Body of pancreas (tissue), 4 donors: ENCODE data around the gene CLMN. TPM values are rescaled to one million over a fixed set of nuclear protein-coding genes. Genes with fewer than 3 reads are reported as not detected.

ENCODE experiments used
- ATAC-seq: fragments of 150-250 bp; one replicate; pipeline ENCODE4 v1.9.1; 2016
- DNase-seq, 4 donors: peaks; one replicate each; pipeline ENCODE4 v3.0.0-alpha.2; 2019
- H3K27ac ChIP-seq, 4 donors: fragments of 200-600 bp; sonication (generic); 1 replicate in 3 of 4; 2 replicates in 1 of 4; pipeline versions ENCODE4 v1.5.1 to v1.6.1; 2016 to 2019; ENCODE audit warnings: mild to moderate bottlenecking in 1 of 4, mixed read lengths in 1 of 4, moderate library complexity in 1 of 4
- H3K27me3 ChIP-seq, 2 donors: fragments of 200-600 bp; sonication (generic); one replicate each; pipeline ENCODE4 v1.6.0; 2016; ENCODE audit warnings: mild to moderate bottlenecking in 1 of 2
- H3K36me3 ChIP-seq, 2 donors: fragments of 200-600 bp; sonication (generic); replicated peaks in 1 of 2; 2 replicates each; pipeline ENCODE4 v1.5.1; 2016; ENCODE audit warnings: low read depth in 2 of 2; ENCODE audit not compliant: insufficient read depth in 1 of 2
- H3K4me1 ChIP-seq: fragments of 200-600 bp; sonication (generic); one replicate; pipeline ENCODE4 v1.6.0; 2016
- H3K4me3 ChIP-seq, 2 donors: fragments of 200-600 bp; sonication (generic); 1 replicate in 1 of 2; 2 replicates in 1 of 2; pipeline ENCODE4 v1.5.1; 2016 to 2019
- H3K9me3 ChIP-seq, 3 donors: fragments of 200-600 bp; sonication (generic); 1 replicate in 2 of 3; 2 replicates in 1 of 3; pipeline ENCODE4 v1.5.1; 2016
- CTCF ChIP-seq, 7 experiments: fragments of 450-650 bp in 4 of 7; fragments of 200-600 bp in 3 of 7; sonication (generic) in 3 of 7; IDR thresholded peaks; one replicate each; pipeline ENCODE4 v1.5.1; 2016 to 2019; ENCODE audit warnings: antibody characterized with exemption in 7 of 7
- POLR2A ChIP-seq, 3 donors: fragments of 450-650 bp; IDR thresholded peaks; one replicate each; pipeline ENCODE4 v1.6.1; 2016; ENCODE audit warnings: antibody characterized with exemption in 3 of 3, mild to moderate bottlenecking in 2 of 3
- WGBS, 2 donors: methylation state at CpG; one replicate each; pipeline ENCODE4 v1.1.5; 2017; 5-methylcytosine and 5-hydroxymethylcytosine counted together
- intact Hi-C: fragments of 100-400 bp; cut with DNase I; formaldehyde crosslinking; loops from one replicate; pipeline ENCODE4 v1.15.1; 2023
- total RNA-seq, 2 donors: library from RNA; depleted of rRNA; stranded (reverse); fragments of >200 nt; gene quantifications; one replicate each; pipeline ENCODE4 v1.1.0, GENCODE V29; 2016

Gene CLMN
- total RNA-seq, 2 donors from 2014 or later: 53.7 to 54.7 TPM

DNA sequence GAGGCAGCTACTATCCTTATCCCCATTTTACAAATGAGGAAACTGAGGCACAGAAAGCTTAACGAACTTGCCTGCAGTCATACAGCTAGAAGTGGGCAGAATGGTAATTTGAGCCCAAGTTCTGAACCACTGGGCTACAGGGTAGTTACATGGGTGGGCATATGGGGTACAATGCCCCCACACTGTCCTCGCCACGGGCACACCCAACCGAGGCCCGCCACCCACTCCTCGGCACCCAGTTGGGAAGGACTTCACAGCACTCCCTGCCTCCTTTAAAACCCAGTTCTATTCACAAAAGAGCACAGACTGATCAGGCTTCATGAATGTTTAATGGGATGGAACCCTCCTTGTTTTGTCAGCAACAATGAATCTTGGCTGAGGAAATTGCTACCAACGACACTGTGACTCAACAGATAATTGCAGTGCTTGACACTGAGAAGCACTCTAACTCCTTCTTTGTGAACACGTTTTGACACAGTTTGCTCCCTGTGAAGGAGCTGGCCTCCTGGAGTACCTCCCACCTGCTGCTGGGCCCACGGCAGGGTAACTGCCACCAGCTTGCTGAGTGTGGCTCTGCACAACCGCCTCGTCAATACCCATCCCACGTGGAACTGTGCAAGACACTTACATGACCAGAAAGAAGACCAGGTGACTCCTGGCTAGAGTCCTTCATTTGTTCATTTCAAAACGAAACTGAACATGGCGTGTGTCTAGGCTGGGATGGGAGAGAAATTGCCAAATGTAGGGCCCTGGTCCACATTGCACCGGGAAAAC lies 63.5 kb downstream of the CLMN start:
- intact Hi-C loops: no loop called here
- ATAC-seq: no peak
- TF ChIP-seq POLR2A (IDR thresholded peaks at IDR 0.05) (no peak), CTCF (IDR thresholded peaks at IDR 0.05) (no peak)
- Histone ChIP-seq H3K27ac (peak overlapping the region in 1 of 4 donors; percentile 20), H3K9me3 (no peaks in the 10 kb centered on the region), H3K4me1 (peaks cover 74% of the 10 kb centered on the region), H3K27me3 (no peaks in the 10 kb centered on the region), H3K4me3 (no peak overlapping the region), H3K36me3 (no peaks in the 10 kb centered on the region)
- 79 to 80% methylated on average over 15 of the region's 15 CpGs for WGBS, 2 donors
- DNase-seq: no peak

GRCh38 chr14:95255487-95255886 lies 64.2 kb downstream of the CLMN start:
- H3K36me3 ChIP-seq: no peaks in the 10 kb centered on the region
- H3K4me1 ChIP-seq: peaks cover 73% of the 10 kb centered on the region
- peak; percentile 59 to 81 (median 75) for DNase-seq
- 29 to 52% methylated on average over 6 of the region's 6 CpGs for WGBS, 2 donors
- peak; percentile 60 for ATAC-seq
- no peaks in the 10 kb centered on the region for H3K27me3 ChIP-seq
- H3K9me3 ChIP-seq: no peaks in the 10 kb centered on the region
- H3K4me3 ChIP-seq: no peak overlapping the region
- TF ChIP-seq POLR2A (IDR thresholded peaks at IDR 0.05) (no peak), CTCF (IDR thresholded peaks at IDR 0.05) (no peak)
- peak overlapping the region in 2 of 4 donors; percentile 26 to 37 for H3K27ac ChIP-seq
- intact Hi-C loops: no loop called here

DNA sequence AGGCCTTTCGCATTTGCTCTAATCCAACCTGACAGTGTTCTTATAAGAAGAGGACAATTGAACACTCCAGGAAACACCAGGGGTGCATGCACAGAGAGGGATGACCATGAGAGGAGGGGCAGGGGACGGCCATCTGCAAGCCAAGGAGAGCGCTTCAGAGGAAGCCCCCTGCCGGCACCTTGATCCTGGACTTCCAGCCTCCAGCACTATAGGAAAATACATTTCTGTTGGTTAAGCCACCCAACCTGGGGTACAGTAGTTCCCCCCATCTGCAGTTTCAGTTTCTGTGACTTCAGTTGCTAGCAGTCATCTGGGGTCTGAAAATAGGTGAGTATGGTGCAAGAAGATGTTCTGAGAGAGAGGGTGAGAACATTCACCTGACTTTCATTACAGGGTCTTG lies 64.7 kb downstream of the CLMN start:
- TF ChIP-seq CTCF (IDR thresholded peaks at IDR 0.05): no peak
- no peak for TF ChIP-seq POLR2A (IDR thresholded peaks at IDR 0.05)
- intact Hi-C loops: no loop called here
- Histone ChIP-seq H3K4me3 (no peak overlapping the region), H3K27me3 (no peaks in the 10 kb centered on the region), H3K36me3 (no peaks in the 10 kb centered on the region), H3K9me3 (no peaks in the 10 kb centered on the region), H3K27ac (peak overlapping the region in 2 of 4 donors; percentile 26 to 37), H3K4me1 (peaks cover 73% of the 10 kb centered on the region)
- DNase-seq (no peak), ATAC-seq (no peak)
- WGBS, 2 donors: 91 to 100% methylated on average over 4 of the region's 4 CpGs

DNA sequence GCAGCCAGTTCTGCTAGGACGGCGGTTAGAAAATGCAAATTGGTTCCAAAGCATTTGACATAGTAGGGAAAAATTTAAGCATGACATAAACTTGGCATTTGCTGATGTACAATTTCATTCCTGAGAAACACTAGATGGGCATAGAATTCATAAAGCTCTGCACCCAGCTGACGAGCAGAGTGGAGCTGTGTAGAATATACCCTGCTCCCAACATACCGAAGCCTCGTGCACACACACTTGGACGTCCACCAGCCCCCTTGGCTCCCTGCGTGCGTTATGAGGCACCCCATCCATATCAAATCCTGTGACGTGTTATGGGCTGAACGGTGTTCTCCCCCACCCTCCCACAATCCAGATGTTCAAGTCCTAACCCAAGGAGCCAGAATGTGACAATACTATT lies 65.4 kb downstream of the CLMN start:
- intact Hi-C loops: no loop called here
- no peak for ATAC-seq
- H3K36me3 ChIP-seq: no peaks in the 10 kb centered on the region
- no peaks in the 10 kb centered on the region for H3K27me3 ChIP-seq
- WGBS, 2 donors: 68 to 79% methylated on average over 10 of the region's 10 CpGs
- peak overlapping the region in 1 of 4 donors; percentile 26 for H3K27ac ChIP-seq
- peaks cover 73% of the 10 kb centered on the region for H3K4me1 ChIP-seq
- no peak for TF ChIP-seq CTCF (IDR thresholded peaks at IDR 0.05)
- no peak for TF ChIP-seq POLR2A (IDR thresholded peaks at IDR 0.05)
- no peak overlapping the region for H3K4me3 ChIP-seq
- DNase-seq: no peak
- H3K9me3 ChIP-seq: no peaks in the 10 kb centered on the region
